HK-2 (cell line): ENCODE measurements around the gene MGME1.

Experiments used
- DNase-seq: peaks from one replicate; pipeline ENCODE4 v3.0.0-alpha.2; 2018; ENCODE audit not compliant: unreplicated experiment

Gene MGME1

GRCh38 chr20:17968366-17969277 is at the start of gene MGME1, which contains the start of gene SNX5:
Gene MGME1 (plus strand): TSS chr20:17969018. CDS start chr20:17969860, 842 bp downstream.
Gene SNX5 (minus strand): TSS chr20:17968794. CDS start chr20:17968425, 369 bp downstream.
- peak; percentile 100 for DNase-seq

GRCh38 chr20:17919149-17919548 is 49.7 kb upstream of the MGME1 start:
- DNase-seq, result no peak

- no peak for DNase-seq
Measured at GRCh38 chr20:17921774-17922173, 47.0 kb upstream of the MGME1 start.

GRCh38 chr20:17925141-17925939 is 43.5 kb upstream of the MGME1 start:
- no peak for DNase-seq

GRCh38 chr20:17925940-17926300 is 42.9 kb upstream of the MGME1 start:
- no peak for DNase-seq

GRCh38 chr20:17928211-17928611 is 40.6 kb upstream of the MGME1 start:
- DNase-seq, result no peak

- no peak for DNase-seq
Measured at GRCh38 chr20:17928633-17929311, 40.0 kb upstream of the MGME1 start.

- DNase-seq, result no peak
Measured at GRCh38 chr20:17931513-17931912, 37.3 kb upstream of the MGME1 start.

GRCh38 chr20:17932396-17932795 is 36.4 kb upstream of the MGME1 start:
- no peak for DNase-seq

GRCh38 chr20:17933121-17933520 is 35.7 kb upstream of the MGME1 start:
- no peak for DNase-seq

GRCh38 chr20:17933711-17934110 is 35.1 kb upstream of the MGME1 start:
- no peak for DNase-seq

GRCh38 chr20:17934141-17934862 is 34.5 kb upstream of the MGME1 start:
- DNase-seq, result no peak

- no peak for DNase-seq
Measured at GRCh38 chr20:17935186-17935585, 33.6 kb upstream of the MGME1 start.

- DNase-seq, result no peak
Measured at GRCh38 chr20:17935761-17936160, 33.1 kb upstream of the MGME1 start.

GRCh38 chr20:17936286-17936760 is 32.5 kb upstream of the MGME1 start:
- no peak for DNase-seq

GRCh38 chr20:17936761-17937732 is 31.8 kb upstream of the MGME1 start:
- no peak for DNase-seq

- peak; percentile 64 for DNase-seq
Measured at GRCh38 chr20:17938871-17939619, 29.8 kb upstream of the MGME1 start.

- DNase-seq, result peak; percentile 32
Measured at GRCh38 chr20:17939622-17940223, 29.1 kb upstream of the MGME1 start.
